Measurements from ENCODE around the gene TMEM140. TPM values are rescaled to one million over a fixed set of nuclear protein-coding genes. Genes with fewer than 3 reads are reported as not detected.

The TMEM140 gene
- total RNA-seq, 1 donor from 2014 or later = 0.27 TPM

DNA sequence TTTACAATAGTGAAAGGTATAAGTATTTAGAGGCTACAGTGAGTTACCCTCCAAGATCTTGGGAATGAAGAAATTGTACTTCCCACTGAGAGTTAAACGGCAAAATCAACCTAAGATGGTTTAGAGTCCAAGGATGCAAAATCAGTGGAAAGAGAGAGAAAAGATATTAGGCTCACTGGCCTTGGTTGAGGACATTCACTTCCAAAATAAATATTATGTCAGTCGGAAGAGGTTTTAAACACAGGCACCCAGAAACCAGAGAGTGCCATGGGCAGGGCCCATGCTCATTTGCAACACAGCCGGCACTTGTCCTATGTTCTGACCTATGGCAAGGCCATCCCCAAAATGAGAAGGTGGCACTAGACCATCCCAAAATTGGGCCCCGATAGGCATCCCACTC, 67.3 kb downstream of the TMEM140 start:
- H3K27ac Mint-ChIP-seq (ENCODE audit: unreplicated experiment) = no peak overlapping the region

DNA sequence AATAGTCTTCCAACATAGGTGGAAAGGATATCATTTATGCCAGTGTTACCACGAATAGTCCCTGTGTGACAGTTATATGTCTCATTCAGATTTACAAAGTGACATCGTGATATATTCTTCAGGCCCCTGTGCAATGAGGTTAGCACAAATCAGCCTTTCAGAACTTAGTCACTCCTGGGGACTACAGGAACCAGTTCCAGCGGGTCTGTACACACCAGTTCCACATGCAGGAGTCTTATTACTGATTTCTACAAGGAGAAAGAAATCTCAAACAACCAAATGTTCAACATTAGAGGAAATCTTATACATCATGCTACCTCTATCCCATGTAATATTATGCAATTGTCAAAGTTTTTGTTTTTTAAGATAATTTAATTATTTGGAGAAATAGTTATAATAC, 67.8 kb downstream of the TMEM140 start:
- no peak overlapping the region for H3K27ac ChIP-seq (ENCODE audit: low read depth, low read length)
- H3K4me2 ChIP-seq (ENCODE audit: low read length) = no peak overlapping the region
- Mint-ChIP-seq H3K36me3 (ENCODE audit: low read depth, unreplicated experiment) (no peaks in the 10 kb centered on the region), H3K4me1 (ENCODE audit: low read depth, unreplicated experiment) (no peaks in the 10 kb centered on the region), H3K27me3 (ENCODE audit: low read depth, unreplicated experiment) (peaks cover 2% of the 10 kb centered on the region), H3K4me3 (ENCODE audit: unreplicated experiment) (no peak overlapping the region), H3K9me3 (ENCODE audit: unreplicated experiment) (no peaks in the 10 kb centered on the region), H3K27ac (ENCODE audit: unreplicated experiment) (no peak overlapping the region)
- DNase-seq (ENCODE audit: low read depth) (no peak), FAIRE-seq (no peak)
- no peak for TF ChIP-seq EZH2 (IDR thresholded peaks at IDR 0.05; ENCODE audit: insufficient read depth, low read length)
- TF ChIP-seq, protein P1, sequence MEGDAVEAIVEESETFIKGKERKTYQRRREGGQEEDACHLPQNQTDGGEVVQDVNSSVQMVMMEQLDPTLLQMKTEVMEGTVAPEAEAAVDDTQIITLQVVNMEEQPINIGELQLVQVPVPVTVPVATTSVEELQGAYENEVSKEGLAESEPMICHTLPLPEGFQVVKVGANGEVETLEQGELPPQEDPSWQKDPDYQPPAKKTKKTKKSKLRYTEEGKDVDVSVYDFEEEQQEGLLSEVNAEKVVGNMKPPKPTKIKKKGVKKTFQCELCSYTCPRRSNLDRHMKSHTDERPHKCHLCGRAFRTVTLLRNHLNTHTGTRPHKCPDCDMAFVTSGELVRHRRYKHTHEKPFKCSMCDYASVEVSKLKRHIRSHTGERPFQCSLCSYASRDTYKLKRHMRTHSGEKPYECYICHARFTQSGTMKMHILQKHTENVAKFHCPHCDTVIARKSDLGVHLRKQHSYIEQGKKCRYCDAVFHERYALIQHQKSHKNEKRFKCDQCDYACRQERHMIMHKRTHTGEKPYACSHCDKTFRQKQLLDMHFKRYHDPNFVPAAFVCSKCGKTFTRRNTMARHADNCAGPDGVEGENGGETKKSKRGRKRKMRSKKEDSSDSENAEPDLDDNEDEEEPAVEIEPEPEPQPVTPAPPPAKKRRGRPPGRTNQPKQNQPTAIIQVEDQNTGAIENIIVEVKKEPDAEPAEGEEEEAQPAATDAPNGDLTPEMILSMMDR (IDR thresholded peaks at IDR 0.05; ENCODE audit: insufficient read depth, low read depth, low read length) = no peak
- H3K9ac ChIP-seq (ENCODE audit: low read length) = no peak overlapping the region
- no peaks in the 10 kb centered on the region for H3K27me3 ChIP-seq (ENCODE audit: insufficient read depth, low read length)
- no peak overlapping the region for H3K4me3 ChIP-seq (ENCODE audit: insufficient read depth, low read depth, low read length)
- peaks cover 1% of the 10 kb centered on the region for H3K4me1 ChIP-seq (ENCODE audit: insufficient read depth, low read length)
- H3K36me3 ChIP-seq (ENCODE audit: insufficient read depth, low read length) = no peaks in the 10 kb centered on the region
- peaks cover 4% of the 10 kb centered on the region for H3K79me2 ChIP-seq (ENCODE audit: insufficient read depth, low read length)
- no peaks in the 10 kb centered on the region for H4K20me1 ChIP-seq (ENCODE audit: insufficient read depth, low read length)
- no peak overlapping the region for H2AFZ ChIP-seq (ENCODE audit: low read depth, low read length)
- H3K9me3 ChIP-seq (ENCODE audit: insufficient read depth, low read depth, low read length) = no peaks in the 10 kb centered on the region

More for the DNA sequence above, 67.3 kb downstream of the TMEM140 start:
- H3K27ac ChIP-seq (ENCODE audit: low read depth, low read length) = no peak overlapping the region
- DNase-seq (ENCODE audit: low read depth) (no peak), FAIRE-seq (no peak)
- H3K36me3 Mint-ChIP-seq (ENCODE audit: low read depth, unreplicated experiment) = no peaks in the 10 kb centered on the region
- peaks cover 2% of the 10 kb centered on the region for H3K27me3 Mint-ChIP-seq (ENCODE audit: low read depth, unreplicated experiment)
- no peak overlapping the region for H2AFZ ChIP-seq (ENCODE audit: low read depth, low read length)
- no peaks in the 10 kb centered on the region for H3K27me3 ChIP-seq (ENCODE audit: insufficient read depth, low read length)
- H3K4me1 Mint-ChIP-seq (ENCODE audit: low read depth, unreplicated experiment) = peaks cover 2% of the 10 kb centered on the region
- H3K4me1 ChIP-seq (ENCODE audit: insufficient read depth, low read length) = peaks cover 7% of the 10 kb centered on the region
- H3K79me2 ChIP-seq (ENCODE audit: insufficient read depth, low read length) = peaks cover 9% of the 10 kb centered on the region
- H3K4me3 Mint-ChIP-seq (ENCODE audit: unreplicated experiment) = no peak overlapping the region
- no peaks in the 10 kb centered on the region for H3K9me3 Mint-ChIP-seq (ENCODE audit: unreplicated experiment)
- H3K4me3 ChIP-seq (ENCODE audit: insufficient read depth, low read depth, low read length) = no peak overlapping the region
- no peaks in the 10 kb centered on the region for H3K36me3 ChIP-seq (ENCODE audit: insufficient read depth, low read length)
- H3K9me3 ChIP-seq (ENCODE audit: insufficient read depth, low read depth, low read length) = no peaks in the 10 kb centered on the region
- no peak for TF ChIP-seq EZH2 (IDR thresholded peaks at IDR 0.05; ENCODE audit: insufficient read depth, low read length)
- TF ChIP-seq, protein P1 (IDR thresholded peaks at IDR 0.05; ENCODE audit: insufficient read depth, low read depth, low read length) = no peak
- no peak overlapping the region for H3K9ac ChIP-seq (ENCODE audit: low read length)
- no peak overlapping the region for H3K4me2 ChIP-seq (ENCODE audit: low read length)
- H4K20me1 ChIP-seq (ENCODE audit: insufficient read depth, low read length) = peaks cover 3% of the 10 kb centered on the region

Small RNAs within 50 kb of the gene (microRNA-seq; reads per million reads assigned to microRNA genes)
- not detected for gene MIR6509

Other genes starting within 250 kb of the TMEM140 start
- 0.72 and 0.91 TPM in 2 replicates for gene AGBL3, start 161.6 kb upstream of the TMEM140 start, total RNA-seq
- gene CYREN, start 22.6 kb downstream of the TMEM140 start, total RNA-seq = 31.0 and 33.7 TPM in 2 replicates
- gene WDR91, start 63.5 kb downstream of the TMEM140 start, total RNA-seq = 5.5 and 6.6 TPM in 2 replicates
- gene STRA8, start 85.8 kb downstream of the TMEM140 start, total RNA-seq = not detected in 2 replicates

Data from astrocyte (in vitro differentiated cells and primary cell).